ENCODE results near the gene NXPH4. TPM values are rescaled to one million over a fixed set of nuclear protein-coding genes. Genes with fewer than 3 reads are reported as not detected.

NXPH4 gene
- total RNA-seq, 1 experiment from 2014 or later, result not detected

DNA sequence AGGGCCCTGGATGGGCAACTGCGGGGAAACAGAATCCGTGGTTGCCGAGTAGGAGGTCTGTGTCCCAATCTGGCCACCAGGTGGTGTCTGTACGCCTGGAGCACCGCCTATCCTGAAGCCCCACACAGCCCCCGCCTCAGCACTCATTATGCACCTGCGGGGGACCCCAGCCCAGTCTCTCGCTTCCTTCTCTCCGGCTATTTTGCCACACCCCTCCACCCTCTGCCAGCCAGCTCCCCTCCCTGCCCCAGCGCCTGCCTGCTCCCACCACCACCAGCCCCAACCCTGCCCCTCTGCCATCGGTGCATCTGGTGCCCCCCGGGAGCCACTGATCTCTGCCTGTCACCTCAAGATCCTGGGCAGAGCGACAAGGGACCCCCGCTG, 2.2 kb upstream of the NXPH4 start:
- peak; percentile 82 for DNase-seq (ENCODE audit: low spot score)
- in situ Hi-C loops (cut with HindIII; ENCODE audit: low sequenced_read_pairs), result no loop called here

- in situ Hi-C loops (cut with HindIII; ENCODE audit: low sequenced_read_pairs), result no loop called here
- DNase-seq (ENCODE audit: low spot score), result no peak
These were observed 1.5 kb upstream of the NXPH4 start for GRCh38 chr12:57215065-57215464.

DNA sequence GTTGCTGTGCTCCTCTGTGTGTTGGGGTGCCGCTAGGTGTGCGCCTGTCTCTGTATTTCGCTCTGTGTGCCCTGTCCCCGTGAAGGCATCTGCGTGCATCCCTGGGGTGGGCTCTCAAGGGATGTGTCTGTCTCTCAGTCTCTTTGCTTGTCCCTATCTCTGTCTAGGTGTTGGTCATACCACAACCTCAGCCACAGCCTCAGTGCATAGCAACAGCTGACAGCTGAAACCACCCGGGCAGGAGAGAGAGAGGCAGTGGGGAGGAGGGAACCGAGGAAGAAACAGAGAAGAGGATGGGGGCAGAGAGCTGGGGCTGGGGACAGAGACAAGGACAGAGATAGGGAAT, 953 bp upstream of the NXPH4 start:
- DNase-seq (ENCODE audit: low spot score), result peak; percentile 49
- in situ Hi-C loops (cut with HindIII; ENCODE audit: low sequenced_read_pairs), result no loop called here

GRCh38 chr12:57216921-57217879, 606 bp downstream of the NXPH4 start:
- in situ Hi-C loops (cut with HindIII; ENCODE audit: low sequenced_read_pairs), result no loop called here
- DNase-seq (ENCODE audit: low spot score), result peak; percentile 70

GRCh38 chr12:57218030-57218853, 1.6 kb downstream of the NXPH4 start:
- no peak for DNase-seq (ENCODE audit: low spot score)
- in situ Hi-C loops (cut with HindIII; ENCODE audit: low sequenced_read_pairs), result no loop called here

DNA sequence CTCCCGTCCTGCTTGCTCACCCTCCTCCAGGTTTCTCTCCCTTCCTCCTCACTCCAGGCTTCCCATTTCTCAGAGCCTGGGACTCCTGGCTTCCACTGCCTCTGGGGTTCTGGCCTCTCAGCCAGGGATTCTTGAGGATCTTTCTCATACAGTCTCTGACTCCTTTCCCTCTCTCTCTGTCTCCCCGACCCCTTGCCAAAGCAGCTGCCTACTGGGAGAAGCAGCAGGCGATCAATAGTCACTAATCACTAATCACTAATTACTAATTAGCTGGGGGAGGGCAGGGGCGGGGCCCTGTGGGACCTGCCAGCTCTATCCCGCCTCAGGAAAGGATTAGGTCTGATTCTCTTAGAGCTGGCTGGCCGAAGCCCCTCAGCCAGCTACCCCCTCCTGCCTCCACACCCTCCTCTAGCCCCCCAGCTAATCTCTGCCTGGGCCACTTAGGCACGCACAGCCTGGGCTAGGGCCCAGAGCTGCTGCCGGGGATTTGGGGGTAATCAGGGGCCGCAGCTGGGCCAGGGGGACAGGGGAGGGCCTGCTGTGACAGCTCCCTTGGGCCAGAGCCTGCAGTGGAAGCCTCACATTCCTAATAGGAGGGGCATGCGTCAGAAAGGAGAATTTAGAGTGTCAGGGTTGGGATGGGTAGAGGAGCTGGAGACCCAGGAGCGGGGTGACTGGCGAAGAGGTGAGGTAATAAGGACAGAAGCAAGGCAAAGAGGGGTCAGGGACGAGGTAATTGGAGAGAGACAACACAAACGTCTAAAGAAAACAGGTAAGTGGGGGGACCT, 2.8 kb downstream of the NXPH4 start:
- DNase-seq (ENCODE audit: low spot score), result no peak
- in situ Hi-C loops (cut with HindIII; ENCODE audit: low sequenced_read_pairs), result no loop called here

DNA sequence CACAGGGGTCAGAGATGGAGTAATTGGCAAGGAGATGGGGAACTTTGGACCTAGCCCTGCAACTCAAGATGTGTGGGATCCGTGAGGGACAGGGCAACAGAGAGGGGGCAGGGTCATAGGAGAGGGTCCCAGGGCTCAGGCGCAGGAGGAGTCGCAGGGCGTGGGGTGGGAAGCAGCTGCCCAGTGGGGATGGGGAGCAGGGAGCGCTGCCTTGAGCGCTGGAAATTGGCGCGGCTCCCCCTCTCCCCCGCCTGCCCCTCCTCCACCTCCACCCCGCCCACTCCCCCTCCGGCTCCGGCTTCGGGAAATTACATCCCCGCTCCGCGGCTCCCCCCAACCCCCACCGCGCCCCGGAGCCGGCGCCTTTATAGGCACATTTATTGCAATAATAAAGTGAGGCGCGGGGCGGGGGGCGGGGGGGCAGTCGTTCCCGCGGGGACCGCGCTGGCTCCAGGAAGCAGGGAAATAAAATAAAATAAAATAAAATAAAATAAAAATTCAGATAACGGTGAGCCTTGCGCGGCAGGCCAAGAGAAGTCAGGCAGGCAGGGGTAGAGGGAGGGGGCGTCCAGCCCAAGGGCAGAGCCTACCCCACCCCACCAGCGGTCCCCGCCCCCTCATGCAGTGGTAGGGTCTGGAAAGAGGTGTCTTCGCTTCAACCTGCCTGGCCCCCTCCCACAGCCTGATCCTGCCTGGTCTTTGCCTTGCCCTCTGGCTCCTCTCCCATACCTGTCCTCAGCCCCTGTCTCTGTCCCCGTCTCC, 3.6 kb downstream of the NXPH4 start:
- no peak for DNase-seq (ENCODE audit: low spot score)
- in situ Hi-C loops (cut with HindIII; ENCODE audit: low sequenced_read_pairs), result no loop called here

- no peak for DNase-seq (ENCODE audit: low spot score)
- in situ Hi-C loops (cut with HindIII; ENCODE audit: low sequenced_read_pairs), result no loop called here
These were observed 4.2 kb downstream of the NXPH4 start for GRCh38 chr12:57220770-57221168.

- in situ Hi-C loops (cut with HindIII; ENCODE audit: low sequenced_read_pairs), result no loop called here
- DNase-seq (ENCODE audit: low spot score), result no peak
These were observed 4.7 kb downstream of the NXPH4 start for GRCh38 chr12:57221169-57221917.

- in situ Hi-C loops (cut with HindIII; ENCODE audit: low sequenced_read_pairs), result no loop called here
- no peak for DNase-seq (ENCODE audit: low spot score)
These were observed 5.9 kb downstream of the NXPH4 start for GRCh38 chr12:57222286-57223190.

DNA sequence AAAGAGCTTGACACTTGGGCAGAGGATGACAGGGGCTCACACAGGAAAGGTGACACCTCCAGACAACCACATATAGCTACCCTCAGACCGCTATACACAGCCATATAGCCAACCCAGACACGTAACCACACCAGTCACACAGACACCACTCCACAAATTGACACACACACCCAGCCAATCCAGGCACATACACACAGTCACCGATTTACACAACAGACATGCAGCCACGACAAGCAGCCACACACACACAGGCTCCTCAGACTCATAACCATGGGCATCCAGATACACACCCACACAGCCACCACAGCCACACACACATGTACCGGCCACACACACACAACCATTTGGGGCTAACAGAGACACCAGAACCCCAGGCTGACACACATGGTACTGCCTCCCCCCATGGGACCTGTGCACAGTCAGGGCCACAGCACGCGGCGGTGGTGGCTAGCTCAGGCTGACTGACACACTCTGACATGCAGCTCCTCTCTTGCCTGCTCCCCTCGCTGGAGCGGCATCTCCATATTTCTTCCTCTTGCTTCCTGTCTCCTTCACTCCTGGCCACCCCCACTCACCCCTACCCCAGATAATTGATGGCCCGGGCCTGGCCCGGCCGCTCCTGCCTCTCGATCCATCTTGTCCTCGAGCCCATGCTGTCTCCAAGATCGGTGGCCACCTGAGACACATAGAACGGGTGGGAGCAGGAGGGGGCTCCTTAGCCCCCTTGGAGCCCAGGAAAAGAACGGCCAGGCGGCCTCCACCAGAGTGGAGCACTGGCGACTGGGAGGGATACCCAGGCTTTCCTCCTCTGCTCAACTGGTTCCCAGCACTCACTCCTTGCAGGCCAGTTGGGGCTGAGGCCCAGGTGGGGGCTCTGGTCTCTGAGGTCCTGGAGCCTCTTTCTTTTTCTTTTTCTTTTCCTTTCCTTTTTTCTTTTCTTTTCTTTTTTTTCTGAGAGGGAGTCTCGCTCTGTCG, 6.9 kb downstream of the NXPH4 start:
- in situ Hi-C loops (cut with HindIII; ENCODE audit: low sequenced_read_pairs), result no loop called here
- DNase-seq (ENCODE audit: low spot score), result no peak

GRCh38 chr12:57224278-57224972, 7.8 kb downstream of the NXPH4 start:
- DNase-seq (ENCODE audit: low spot score), result no peak
- in situ Hi-C loops (cut with HindIII; ENCODE audit: low sequenced_read_pairs), result no loop called here

GRCh38 chr12:57224973-57225679, 8.5 kb downstream of the NXPH4 start:
- in situ Hi-C loops (cut with HindIII; ENCODE audit: low sequenced_read_pairs), result no loop called here
- DNase-seq (ENCODE audit: low spot score), result no peak

DNA sequence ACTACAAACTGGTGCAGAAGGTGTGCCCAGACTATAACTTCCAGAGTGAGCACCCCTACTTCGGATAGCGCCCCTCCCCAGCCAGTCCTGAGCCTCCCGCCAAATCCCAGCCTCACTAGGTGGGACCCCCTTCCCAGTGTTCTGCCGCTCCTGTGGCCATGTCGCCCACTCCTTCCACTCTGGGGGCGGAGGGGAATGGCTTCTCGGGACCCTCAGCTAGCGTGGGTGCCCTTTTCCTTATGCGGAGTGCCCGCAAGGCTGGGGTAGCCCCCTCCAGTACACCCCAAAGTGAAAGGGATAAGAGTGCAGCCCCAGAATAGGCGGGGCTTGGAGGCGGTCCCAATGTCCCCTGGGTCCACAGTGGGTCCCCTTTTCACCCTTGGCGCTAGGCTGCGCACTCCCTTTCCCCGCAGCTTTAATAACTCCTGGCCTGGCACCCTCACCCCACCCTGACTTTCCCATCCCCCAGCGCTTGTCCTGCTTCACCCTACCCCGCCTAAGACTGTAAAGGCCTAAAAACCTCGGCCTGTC, 9.2 kb downstream of the NXPH4 start:
- in situ Hi-C loops (cut with HindIII; ENCODE audit: low sequenced_read_pairs), result no loop called here
- no peak for DNase-seq (ENCODE audit: low spot score)
